Tibial artery (tissue), 4 donors: Measurements from ENCODE around the gene ELFN2.

Source experiments
- DNase-seq, 2 donors: peaks; one replicate each; pipeline ENCODE4 v3.0.0-alpha.2; 2019
- H3K27ac ChIP-seq, 2 donors: fragments of 200-600 bp; sonication (generic) in 1 of 2; 1 replicate in 1 of 2; 2 replicates in 1 of 2; pipeline ENCODE4 v1.5.1; 2018 to 2019; ENCODE audit warnings: mild to moderate bottlenecking in 1 of 2
- H3K27me3 ChIP-seq, 2 donors: fragments of 200-600 bp; sonication (generic) in 1 of 2; one replicate each; pipeline versions ENCODE4 v1.5.1 to v1.6.0; 2016 to 2019
- H3K36me3 ChIP-seq, 3 donors: fragments of 200-600 bp; sonication (generic) in 2 of 3; one replicate each; pipeline ENCODE4 v1.5.1; 2016 to 2019; ENCODE audit warnings: mild to moderate bottlenecking in 2 of 3
- H3K4me1 ChIP-seq, 4 donors: fragments of 200-600 bp; sonication (generic) in 2 of 4; 1 replicate in 3 of 4; 2 replicates in 1 of 4; pipeline ENCODE4 v1.5.1; 2016 to 2019
- H3K4me3 ChIP-seq, 2 donors: fragments of 200-600 bp; sonication (generic) in 1 of 2; 1 replicate in 1 of 2; 2 replicates in 1 of 2; pipeline ENCODE4 v1.5.1; 2018 to 2019; ENCODE audit warnings: mild to moderate bottlenecking in 2 of 2
- H3K9me3 ChIP-seq, 3 donors: fragments of 200-600 bp; sonication (generic) in 1 of 3; one replicate each; pipeline ENCODE4 v1.5.1; 2016 to 2019
- intact Hi-C: fragments of 100-400 bp; cut with DNase I; formaldehyde crosslinking; loops from one replicate; pipeline ENCODE4 v1.15.0; 2023; ENCODE audit warnings: low total_unique reads
- TF ChIP-seq, protein P1 (sequence below), 2 experiments: fragments of 200-600 bp in 1 of 2; fragments of 450-650 bp in 1 of 2; IDR thresholded peaks; one replicate each; pipeline ENCODE4 v1.5.1; 2017 to 2019; ENCODE audit warnings: antibody characterized with exemption in 2 of 2, mild to moderate bottlenecking in 1 of 2, moderate library complexity in 1 of 2

The ELFN2 gene

DNA sequence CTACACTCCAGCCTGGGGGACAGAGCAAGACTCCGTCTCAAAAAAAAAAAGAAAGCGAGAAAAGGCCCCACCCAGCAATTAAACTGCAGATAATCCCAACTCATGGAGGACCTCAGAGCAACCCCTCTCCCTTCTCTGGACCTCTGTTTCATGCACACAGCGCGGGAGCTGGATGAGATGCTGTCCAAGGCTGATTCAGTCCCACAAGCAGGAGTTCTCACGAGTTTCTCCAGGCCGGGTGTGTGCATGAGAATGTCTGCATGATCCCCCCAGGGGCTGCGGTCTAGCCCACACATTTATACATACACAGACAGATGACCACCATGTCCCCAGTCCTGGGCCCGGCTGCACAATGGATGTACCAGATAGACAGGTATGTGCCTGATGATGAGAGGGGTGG lies 19.4 kb downstream of the ELFN2 start:
- TF ChIP-seq, protein P1, sequence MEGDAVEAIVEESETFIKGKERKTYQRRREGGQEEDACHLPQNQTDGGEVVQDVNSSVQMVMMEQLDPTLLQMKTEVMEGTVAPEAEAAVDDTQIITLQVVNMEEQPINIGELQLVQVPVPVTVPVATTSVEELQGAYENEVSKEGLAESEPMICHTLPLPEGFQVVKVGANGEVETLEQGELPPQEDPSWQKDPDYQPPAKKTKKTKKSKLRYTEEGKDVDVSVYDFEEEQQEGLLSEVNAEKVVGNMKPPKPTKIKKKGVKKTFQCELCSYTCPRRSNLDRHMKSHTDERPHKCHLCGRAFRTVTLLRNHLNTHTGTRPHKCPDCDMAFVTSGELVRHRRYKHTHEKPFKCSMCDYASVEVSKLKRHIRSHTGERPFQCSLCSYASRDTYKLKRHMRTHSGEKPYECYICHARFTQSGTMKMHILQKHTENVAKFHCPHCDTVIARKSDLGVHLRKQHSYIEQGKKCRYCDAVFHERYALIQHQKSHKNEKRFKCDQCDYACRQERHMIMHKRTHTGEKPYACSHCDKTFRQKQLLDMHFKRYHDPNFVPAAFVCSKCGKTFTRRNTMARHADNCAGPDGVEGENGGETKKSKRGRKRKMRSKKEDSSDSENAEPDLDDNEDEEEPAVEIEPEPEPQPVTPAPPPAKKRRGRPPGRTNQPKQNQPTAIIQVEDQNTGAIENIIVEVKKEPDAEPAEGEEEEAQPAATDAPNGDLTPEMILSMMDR (IDR thresholded peaks at IDR 0.05), result no peak
- intact Hi-C loops, result no loop called here
- Histone ChIP-seq H3K4me3 (no peak overlapping the region), H3K27ac (no peak overlapping the region), H3K36me3 (no peaks in the 10 kb centered on the region), H3K9me3 (no peaks in the 10 kb centered on the region), H3K27me3 (peaks cover 0 to 87% of the 10 kb centered on the region in 2 donors), H3K4me1 (no peaks in the 10 kb centered on the region)
- no peak for DNase-seq

DNA sequence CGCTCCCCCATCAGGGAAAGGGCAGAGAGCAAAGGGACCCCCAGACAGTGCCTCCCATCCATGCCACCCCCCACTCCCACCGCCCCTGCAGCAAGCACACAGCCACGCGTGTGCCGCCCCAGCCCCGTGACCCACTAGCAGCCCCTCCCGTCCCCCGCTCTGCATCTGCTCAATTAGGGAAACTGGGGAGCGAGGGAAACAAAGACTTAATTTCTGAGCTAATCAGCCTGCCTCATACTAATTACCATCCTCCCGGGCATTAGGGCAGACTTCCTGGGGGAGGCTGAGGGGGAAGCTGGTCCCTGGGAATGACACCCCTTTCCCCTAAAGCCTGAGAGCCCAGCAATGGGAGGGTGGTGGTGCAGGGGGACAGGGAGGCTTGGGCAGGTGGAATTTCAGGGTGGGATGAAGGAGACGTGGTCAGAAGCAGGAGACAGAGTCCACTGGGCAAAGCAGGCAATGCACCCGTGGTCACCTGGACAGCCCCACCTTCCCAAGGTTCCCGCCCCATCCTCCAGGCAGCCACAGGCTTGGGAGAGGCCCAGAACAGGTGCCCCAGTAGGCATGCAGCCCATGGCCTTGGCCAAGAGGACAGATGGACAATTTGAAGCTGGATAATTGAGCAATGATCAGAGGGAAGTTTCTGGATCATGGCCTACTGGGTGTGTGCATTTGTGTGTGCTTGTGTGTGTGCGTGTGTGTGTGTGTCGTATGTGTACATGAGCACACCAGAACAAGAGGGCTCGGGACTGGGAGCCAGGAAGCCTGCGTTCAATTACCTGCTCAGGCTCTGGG lies 20.6 kb downstream of the ELFN2 start:
- TF ChIP-seq, protein P1 (IDR thresholded peaks at IDR 0.05), result no peak
- Histone ChIP-seq H3K4me3 (no peak overlapping the region), H3K4me1 (no peaks in the 10 kb centered on the region), H3K27ac (no peak overlapping the region), H3K36me3 (no peaks in the 10 kb centered on the region), H3K27me3 (peaks cover 0 to 87% of the 10 kb centered on the region in 2 donors), H3K9me3 (no peaks in the 10 kb centered on the region)
- no peak for DNase-seq
- intact Hi-C loops, result no loop called here

DNA sequence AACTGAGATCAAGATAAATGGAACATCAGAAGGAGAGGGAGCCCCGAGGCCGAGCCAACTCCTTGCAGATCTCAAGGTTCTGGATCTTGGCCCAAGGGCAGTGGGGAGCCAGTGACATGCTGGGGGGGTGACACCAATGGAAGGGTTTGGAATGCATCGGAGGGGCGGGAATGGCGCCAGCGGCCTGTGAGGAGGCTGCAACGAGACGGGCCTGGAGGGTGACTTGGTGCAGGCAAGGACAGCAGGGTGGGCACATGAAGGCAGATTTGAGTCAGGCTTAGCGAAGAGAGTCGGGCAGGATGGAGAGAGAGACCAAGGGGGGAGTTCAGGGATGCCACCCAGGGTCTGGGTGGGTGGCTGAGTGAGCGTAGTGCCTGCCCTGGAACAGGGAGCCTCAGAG lies 23.2 kb downstream of the ELFN2 start:
- TF ChIP-seq, protein P1 (IDR thresholded peaks at IDR 0.05), result no peak
- no peak overlapping the region for H3K4me3 ChIP-seq
- intact Hi-C loops, result no loop called here
- H3K27me3 ChIP-seq, result peaks cover 0 to 85% of the 10 kb centered on the region in 2 donors
- H3K4me1 ChIP-seq, result peaks cover 0 to 6% (median 0%) of the 10 kb centered on the region in 4 donors
- no peaks in the 10 kb centered on the region for H3K9me3 ChIP-seq
- DNase-seq, result no peak
- H3K36me3 ChIP-seq, result no peaks in the 10 kb centered on the region
- H3K27ac ChIP-seq, result no peak overlapping the region

DNA sequence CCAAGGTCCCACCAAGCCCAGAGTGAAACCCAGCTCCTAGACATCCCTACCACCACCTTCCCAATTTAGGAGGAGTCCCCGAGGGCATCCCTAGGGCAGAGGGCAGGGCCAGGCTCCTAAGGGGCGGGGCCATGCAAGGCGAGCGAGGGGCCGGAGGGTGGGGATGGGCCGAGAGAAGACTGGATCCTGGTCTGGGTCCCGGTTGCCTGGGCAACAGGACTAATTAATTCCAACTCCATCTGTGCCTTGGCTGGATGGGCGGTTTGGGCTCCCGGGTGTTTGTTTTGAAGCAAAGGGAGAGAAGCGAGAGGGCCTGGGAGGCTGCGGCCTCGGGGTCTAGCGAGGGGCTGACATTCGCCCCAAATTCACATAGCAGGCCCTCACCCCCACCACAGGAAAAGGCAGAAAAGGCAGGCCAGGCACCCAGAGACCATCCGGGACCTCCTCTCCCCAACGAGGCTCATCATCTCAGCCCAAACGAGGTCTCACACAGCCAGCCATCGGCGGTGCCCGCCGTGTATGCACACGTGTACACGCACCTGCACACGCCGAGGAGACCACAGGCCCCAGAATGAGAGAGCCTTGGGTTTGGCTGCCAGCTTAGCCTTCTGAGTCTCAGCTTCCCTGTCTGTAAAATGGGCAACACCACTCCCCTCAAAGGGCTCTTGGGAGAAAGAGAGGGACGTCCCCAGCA lies 23.9 kb downstream of the ELFN2 start:
- no peak for DNase-seq
- no peak overlapping the region for H3K27ac ChIP-seq
- H3K27me3 ChIP-seq, result peaks cover 0 to 85% of the 10 kb centered on the region in 2 donors
- no peak overlapping the region for H3K4me3 ChIP-seq
- H3K4me1 ChIP-seq, result peaks cover 0 to 6% (median 0%) of the 10 kb centered on the region in 4 donors
- no peaks in the 10 kb centered on the region for H3K9me3 ChIP-seq
- intact Hi-C loops, result no loop called here
- H3K36me3 ChIP-seq, result no peaks in the 10 kb centered on the region
- TF ChIP-seq, protein P1 (IDR thresholded peaks at IDR 0.05), result no peak

DNA sequence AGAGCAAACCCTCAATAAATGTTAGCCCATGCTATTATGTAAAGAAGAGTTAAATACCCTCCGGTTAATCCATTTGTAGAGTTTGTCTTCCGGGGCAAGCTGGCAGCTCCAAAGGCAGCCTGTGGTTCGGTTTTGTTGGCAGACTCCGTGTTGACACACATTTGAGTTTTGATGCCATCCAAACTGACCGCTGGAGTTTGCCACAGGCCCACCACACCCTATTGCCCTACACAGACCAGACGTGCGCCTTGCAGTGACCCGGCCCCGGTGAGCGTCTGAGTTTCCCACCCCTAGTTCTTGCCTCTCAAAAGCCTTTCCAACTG lies 25.1 kb downstream of the ELFN2 start:
- H3K4me1 ChIP-seq, result peaks cover 0 to 6% (median 0%) of the 10 kb centered on the region in 4 donors
- no peak overlapping the region for H3K4me3 ChIP-seq
- H3K27ac ChIP-seq, result no peak overlapping the region
- H3K36me3 ChIP-seq, result no peaks in the 10 kb centered on the region
- H3K27me3 ChIP-seq, result peaks cover 0 to 91% of the 10 kb centered on the region in 2 donors
- intact Hi-C loops, result no loop called here
- TF ChIP-seq, protein P1 (IDR thresholded peaks at IDR 0.05), result no peak
- no peak for DNase-seq
- no peaks in the 10 kb centered on the region for H3K9me3 ChIP-seq
